NCI-H1417 (cell line): ENCODE results near the gene PRKN.

Source experiments
- DNase-seq, 3 experiments: peaks; one replicate each; lab custom pipeline; 2025; lab: John Stamatoyannopoulos, UW

PRKN gene

DNA sequence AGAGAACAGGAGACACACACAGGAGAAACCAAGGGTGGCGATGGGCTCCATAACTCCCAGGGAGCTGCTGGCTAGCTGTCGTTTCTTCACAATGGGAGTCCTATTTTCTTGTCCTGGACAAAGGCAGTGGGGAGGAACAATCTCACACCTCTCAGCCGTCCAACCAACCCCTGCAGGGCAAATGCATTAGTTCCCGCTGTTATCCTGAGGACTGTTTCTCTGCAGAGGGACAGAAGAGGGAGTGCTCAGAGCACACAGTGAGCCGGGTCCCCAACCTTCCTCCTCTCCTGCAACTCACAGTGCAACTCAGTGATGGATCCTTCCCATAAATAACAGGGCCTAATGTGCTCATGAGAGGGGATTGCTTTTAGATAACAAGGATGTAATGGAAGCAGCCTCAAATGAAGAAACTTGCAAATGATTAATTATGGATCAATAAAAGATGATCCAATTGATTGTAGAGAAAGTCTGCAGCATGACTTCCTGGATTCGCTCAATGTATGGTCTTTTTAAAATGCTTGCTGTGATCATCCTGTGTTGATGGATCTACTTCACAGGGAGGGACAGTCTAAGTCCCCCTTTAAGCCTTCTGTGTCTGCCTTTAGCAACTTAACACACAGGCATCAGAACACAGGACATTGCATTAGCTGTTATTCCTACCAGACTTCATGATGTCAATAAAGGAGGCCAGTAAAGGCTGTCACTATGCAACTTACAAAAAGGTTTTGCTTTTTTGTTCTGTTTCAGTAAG lies 1000.3 kb downstream of the PRKN start:
- DNase-seq, result peak in 2 of 3 experiments; percentile 13 to 57

DNA sequence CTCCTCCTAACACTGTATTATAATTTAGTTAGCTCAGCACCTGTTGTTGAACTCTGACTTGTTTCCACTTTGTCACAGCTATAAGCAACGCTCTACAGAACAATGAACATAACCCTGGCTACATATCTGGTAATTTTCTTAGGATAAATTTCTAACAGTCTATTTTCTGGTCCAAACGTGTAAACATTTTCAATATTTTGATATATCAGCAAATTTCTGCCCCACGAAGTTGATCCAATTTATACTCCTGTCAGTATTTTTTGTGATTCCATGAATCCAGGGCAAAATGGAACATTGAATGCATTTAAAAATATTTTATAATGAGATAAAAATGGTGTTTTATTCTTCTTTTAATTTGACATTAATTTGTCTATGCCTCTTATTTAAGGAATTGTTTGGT lies 1005.2 kb downstream of the PRKN start:
- DNase-seq, result no peak

DNA sequence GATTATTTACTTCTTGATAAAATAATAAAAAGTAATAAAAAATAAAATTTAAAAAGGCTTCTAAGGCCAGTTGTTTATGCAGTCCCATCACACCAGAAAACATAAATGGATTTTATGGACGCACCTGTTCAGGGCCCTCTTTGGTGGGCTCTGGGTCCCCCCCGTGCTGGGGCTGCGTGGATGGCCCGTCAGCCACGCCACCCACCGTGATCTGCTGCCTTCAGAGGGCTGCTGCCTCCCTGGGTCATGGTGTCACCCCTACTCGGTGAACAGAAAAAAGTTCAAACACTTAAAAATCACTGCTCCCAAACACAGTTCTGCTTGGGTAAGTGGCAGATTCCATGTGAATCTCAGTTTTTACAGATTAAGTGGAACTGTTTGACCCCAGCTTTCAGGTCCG lies 1006.1 kb downstream of the PRKN start:
- no peak for DNase-seq

DNA sequence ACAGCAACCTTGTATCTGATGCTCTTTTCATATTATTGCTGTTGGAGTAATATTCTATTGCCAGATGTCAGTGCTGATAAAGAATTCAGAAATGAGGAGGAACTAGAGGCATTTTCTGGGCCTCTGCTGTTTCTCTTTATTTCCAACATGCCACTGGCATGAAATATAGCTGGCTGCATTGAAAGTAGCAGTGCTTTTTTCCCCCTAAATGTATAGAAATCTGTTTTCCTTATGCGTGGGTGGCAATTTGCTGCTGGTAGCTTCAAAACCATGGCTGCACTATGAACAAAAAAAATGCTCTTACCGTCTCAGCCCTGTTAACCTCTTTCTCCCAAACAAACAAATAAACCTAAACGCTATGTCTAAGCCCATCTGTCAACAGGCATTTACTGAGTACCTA lies 1011.4 kb downstream of the PRKN start:
- DNase-seq, result peak in 1 of 3 experiments; percentile 32

DNA sequence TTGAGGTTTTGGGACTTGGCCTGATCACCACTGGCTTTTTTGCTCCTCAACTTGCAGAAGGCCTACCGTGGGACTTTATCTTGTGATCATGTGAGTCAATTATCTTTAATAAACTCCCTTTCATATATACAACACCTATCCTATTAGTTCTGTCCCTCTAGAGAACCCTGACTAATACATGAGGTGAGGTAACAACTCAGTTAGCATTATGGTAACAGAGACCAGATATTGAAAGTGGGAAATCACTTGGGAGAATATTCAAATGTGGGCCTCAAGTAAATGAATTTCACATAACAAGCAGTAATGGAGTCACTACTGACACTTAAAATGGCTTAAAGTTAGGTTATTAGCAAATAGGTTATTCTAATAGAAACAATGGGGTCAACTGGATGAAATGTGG lies 1015.6 kb downstream of the PRKN start:
- no peak for DNase-seq

DNA sequence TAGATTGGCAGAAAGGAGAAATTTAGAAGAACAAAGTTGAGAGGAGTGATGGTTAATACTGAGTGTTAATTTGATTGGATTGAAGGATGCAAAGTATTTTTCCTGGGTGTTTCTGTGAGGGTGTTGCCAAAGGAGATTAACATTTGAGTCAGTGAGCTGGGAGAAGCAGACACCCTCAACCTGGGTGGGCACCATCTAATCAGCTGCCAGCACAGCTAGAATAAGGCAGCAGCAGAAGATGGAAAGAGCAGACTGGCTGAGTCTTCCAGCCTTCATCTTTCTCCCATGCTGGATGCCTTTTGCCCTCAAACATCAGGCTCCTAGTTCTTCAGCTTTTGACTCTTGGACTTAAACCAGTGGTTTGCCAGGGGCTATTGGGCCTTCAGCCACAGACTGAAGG lies 1016.1 kb downstream of the PRKN start:
- DNase-seq, result no peak

DNA sequence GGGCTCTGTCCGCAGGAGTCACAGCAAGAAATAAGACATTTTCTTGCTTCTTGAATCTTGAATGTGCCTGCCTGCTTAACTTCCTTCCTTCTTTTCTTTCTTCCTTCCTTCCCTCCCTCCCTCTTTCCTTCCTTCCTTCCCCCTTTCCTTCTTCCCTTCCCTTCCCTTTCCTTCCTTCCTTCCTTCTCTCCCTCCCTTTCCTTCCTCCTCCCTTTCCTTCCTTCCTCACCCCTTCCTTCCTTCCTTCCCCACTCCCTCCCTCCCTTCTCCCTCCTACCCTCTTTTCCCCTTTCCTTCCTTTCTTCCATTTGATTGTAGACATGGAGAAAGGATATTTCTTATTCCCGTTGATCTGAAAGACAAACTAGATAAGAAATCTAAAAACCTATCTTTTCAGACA lies 1016.9 kb downstream of the PRKN start:
- DNase-seq, result no peak

DNA sequence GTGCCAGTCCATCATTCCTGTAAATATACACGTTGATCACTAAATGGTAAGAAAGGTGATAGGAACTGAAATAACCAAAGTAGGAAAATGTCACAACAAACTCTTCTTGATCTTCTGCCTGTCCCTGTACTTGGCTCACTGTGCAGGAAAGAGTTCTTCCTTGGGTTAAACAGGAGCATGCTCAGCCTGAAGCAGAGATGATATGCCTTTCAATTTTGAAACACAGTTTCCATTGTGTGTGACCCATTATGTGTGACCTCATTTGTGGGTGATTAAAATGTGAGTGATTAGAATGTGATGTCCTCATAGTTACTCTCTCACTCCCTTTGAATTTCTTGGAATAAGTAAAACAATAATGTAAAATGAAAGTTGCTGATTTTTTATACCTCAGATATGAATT lies 1026.5 kb downstream of the PRKN start:
- no peak for DNase-seq

DNA sequence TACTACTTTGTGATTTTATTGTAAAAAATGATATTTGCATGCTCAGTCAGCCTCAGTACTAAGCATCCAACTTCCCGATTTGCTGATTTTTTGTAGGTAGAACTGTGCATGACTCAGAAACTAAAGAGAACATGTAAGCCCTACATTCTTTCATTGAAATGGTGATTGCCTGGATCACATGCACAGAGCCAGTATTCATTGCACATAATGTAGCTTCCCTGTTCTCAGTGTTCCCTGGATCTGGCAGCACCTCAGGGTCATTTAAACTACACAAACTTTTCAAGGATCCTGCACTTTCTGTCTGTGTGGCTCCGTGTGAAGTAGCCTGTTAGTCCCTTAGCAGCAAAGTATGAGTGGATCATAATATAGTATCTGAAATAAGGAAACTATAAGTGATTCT lies 1030.8 kb downstream of the PRKN start:
- no peak for DNase-seq

DNA sequence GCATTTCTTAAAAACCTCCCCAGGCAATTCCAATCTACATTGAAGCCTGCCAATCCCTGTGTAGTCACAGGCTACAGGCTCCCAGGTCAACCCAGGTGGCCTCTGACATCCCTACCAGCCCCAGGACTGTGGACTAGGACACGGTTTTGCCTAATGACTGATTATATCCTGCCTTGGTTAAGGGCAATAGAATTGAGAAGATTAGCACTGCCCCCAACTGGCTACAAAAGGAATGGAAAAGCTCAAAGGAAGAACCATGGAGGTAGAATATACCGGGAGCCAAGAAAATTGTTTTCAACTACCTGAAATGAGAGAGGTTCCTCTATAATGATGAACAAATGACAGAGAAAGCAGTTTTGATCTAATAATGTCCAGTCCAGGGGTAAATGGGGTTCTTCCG lies 1032.6 kb downstream of the PRKN start:
- peak in 1 of 3 experiments; percentile 34 for DNase-seq

DNA sequence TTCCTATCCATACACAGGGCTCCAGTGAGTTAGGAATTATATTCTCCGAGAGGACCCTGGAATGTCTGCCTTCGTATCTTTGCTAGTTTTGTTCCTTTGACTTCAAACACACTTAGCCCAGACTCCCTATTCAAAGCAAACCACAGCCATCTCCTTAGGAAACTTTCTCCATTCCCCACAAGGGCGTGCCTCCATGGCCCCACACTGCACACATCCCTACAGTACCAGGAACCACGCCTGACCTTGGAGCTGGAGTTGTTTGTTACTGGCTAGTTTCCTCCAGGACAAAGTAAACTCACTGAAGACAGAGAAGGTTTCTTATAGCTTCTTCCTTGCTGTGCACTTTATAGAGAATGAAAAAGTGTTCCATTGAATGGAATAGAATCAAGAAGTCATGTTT lies 1040.9 kb downstream of the PRKN start:
- DNase-seq, result no peak

DNA sequence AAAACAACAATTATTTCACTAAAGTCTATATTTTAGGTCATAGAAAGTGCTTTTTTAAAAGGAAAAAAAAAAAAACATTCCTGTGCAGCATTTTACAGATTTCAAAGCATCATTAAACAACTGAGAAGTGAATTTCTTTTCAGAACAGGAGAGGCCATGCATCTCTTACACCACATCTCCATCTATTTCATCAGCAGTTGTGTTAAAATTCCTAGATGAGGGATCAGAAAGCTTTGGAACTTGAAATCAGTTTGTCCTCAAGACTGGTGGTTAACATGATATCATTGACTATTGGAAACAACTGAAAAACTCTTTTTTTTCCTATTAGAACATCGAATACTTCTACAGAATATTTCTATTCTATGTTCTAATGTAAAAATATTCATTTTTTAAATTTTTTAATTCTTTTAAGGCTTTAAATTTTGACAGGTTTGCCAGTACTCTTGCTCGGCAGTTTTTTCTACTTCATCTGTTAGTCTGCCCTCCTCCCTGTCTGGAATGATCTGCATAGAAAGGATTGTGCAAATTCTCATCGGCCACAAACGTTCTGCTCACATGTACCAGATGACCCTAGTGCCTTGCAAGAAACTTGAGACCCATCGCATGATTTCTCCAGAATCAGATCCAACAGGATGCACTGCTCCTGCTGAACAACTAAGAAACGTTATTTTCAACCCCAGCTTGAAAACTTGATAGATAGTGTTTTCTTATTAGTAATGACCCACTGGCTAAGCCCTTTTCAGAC lies 1042.7 kb downstream of the PRKN start:
- no peak for DNase-seq

DNA sequence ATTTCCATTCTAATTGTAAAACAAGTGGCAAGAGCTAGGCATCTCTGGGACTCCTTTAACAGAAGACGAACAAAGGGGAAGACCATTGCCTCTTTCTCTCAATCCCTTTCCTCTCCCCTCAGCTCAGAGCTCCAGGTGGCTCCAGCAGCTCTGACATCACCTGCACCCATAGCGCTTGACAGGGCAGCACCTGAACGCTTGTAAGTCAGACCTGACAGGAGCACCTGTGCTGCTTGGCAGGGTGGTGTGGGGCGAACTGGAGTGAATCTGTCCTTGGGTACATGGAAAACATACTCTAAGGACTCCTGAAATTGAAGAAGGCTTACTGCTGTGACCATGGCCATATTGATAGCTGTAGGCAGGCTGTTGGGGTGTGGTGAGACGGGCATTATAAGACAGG lies 1044.2 kb downstream of the PRKN start:
- DNase-seq, result no peak

DNA sequence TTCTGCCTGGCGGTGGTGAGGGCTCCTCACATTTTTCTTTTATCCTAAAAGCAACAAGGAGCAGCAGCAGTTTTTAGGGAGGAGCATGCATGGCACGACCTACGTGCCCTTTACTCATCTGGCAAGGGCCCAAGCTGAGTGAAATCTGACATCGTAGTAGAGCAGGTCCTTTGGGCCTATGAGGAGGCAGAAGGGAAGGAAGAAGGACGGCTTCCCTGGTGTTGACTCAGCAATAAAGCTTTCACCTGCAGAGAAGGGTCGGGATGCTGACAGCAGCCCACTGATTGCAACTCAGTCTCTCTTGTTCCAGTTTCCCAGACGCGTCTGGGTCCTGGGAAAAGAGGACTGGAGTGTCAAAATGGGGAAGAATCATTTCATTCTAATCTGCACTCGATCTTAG lies 1044.6 kb downstream of the PRKN start:
- DNase-seq, result peak in 1 of 3 experiments; percentile 14

DNA sequence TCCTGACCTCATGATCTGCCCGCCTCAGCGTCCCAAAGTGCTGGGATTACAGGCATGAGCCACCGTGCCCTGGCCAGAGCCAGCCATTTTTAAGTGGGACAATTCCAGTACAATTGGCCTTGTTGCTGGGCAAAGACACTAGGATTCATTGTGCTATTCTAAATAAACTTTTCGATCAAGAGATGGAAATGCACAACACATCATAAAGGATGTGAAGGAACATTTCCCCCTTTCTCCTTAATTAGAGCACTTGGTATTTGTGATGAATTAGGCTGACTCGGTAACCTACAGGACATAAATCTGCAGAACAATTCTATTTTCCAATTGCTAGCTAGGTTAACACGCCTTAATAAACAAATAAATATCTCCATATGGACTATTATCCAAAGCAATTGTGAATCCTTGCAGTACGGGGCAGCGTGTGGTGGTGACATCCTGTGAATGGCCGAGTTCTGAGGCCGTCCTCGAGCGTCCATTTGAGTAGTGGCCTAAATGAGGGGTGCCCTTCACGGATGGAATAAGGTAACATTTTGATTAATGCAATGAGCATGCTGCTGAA lies 1047.5 kb downstream of the PRKN start:
- no peak for DNase-seq

DNA sequence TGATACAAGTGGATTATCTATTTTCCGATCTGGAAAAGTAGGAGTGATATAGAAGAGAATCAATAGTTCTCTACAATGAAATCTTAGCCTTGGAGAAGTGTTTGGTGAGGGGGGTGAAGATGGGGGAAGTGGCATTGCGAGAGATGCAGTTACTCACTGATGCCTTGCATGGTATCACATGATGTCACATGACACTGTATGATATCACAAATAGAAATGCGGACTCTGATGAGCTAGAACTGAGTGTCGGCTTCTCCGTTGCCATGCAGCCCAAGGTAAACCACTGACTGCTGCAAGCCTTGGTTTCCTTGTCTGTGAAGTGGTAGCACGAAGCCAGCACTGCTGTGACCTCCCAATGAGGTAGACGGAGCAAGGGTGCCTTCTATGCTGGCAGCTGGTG lies 1050.4 kb downstream of the PRKN start:
- peak in 1 of 3 experiments; percentile 43 for DNase-seq

DNA sequence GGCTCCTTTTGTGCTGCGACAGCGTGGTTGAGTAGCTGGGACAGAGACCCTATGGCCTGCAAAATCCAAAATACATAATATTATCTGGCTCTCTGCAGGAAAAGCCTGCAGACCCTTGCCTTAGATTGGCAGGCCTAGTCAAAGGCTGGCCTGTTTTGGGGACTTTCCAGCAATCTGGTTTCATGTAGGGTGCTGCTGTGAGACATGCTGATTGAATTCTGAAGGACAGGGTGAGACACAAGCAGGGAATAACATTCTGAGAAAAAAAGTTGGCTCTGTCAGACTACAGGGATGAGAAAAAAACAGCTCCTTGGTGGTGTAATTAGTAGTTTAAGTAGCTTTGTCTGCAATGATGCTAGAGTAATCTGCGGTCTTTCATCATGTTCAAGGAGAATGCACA lies 1051.0 kb downstream of the PRKN start:
- peak in 2 of 3 experiments; percentile 19 to 66 for DNase-seq

DNA sequence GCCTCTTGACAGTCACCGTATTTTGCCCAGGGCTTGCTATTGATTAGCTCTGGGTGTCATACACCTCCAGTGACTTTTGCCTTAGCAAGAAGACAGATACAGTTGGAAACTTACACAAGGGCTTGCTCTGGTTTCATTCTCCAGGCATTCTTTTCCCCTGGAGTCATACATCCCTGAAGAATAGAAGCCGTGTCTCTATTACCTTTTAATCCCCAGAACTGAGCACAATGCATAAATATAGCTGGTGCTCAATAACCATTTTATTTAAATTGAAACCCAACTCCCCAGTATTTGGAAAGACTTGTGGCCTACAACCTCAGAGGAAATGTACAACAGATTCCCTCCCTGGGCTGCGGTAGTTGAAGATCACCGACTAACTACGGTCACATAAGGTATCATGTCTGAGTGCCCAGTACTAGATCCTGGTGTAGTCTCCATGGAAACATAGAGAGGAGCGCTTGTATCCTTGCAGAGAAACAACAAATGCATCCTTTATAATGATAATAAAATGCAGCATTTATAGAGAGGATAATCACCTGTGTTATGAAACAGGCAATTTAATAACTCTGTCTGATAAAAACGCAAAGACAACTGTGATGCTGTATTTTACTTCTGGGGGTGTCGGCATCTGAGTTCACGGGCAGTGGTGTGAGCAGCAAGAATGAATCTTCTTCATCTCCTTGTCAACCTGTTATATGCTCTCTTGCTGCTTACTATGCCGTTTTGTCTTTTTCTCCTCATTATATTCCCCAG lies 1052.5 kb downstream of the PRKN start:
- DNase-seq, result peak in 1 of 3 experiments; percentile 19

DNA sequence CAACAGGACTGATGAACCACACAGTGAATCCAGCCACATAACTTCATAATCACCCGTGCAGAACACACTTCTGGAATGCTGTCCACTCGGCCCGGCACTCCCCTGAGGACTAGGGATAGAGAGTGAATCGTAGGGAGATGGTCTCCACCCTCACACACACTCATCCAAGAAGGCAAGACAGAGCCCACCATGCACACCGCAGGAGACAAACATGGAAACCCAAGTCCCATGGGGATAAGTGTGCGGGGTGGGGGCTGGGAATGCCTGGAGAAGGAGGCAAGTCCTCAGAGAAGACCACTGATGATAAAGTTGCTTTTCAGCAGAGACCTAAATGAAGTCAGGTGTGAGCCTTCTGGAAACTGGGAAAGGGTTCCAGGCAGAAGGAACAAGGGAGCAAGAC lies 1054.5 kb downstream of the PRKN start:
- no peak for DNase-seq

DNA sequence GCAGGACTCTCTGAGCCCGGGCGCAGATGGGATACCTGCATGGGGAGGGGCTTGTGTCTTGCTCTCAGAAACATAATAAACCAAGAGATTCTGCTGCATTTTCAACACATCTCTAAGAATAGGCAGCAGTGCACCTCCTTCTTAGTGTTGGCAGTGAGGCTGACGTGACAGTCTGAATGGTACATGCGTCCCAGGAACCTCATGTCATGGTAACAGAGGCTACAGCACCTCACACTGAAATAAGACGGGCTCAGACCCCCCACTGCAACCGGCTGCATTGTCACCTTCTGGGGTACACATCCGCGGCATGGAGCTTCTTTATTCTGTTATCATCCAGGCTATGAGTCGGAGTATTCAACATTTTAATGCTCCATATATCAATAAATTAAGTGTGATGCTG lies 1056.4 kb downstream of the PRKN start:
- no peak for DNase-seq

DNA sequence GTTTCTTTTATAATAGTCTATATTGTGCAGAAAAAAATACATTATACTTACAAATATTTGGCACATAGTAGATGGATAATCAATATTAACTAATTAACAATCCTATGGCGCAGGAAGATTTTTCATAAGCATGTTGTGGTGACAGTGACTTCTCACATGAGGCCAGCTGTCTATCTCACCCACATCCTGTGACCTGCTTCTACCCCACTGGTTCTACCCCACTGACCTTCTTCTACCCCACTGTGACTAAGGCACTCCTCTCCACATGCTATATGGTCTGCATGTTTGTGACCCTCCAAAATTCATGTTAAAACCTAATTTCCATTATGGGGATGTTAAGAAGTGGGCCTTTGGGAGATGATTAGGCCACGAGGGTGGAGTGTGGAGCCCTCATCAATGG lies 1058.9 kb downstream of the PRKN start:
- DNase-seq, result no peak

DNA sequence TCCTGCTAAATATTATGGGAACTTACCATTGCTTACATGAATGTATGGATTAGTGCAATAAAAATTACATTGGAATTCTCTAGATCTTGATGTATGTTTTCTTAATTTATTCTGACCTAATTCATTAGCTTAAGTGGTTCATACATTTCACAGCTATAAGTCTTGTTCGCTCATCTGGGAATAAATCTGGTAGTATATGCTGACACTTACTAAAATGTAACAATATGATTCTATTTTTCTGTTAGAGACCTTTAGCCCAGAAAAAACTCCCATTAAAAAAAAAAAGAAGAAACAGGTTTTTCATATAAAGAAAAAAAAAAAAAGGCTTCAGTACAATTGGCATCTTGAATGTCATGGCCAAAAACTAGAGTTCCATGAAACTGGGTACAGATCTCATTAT lies 1059.6 kb downstream of the PRKN start:
- DNase-seq, result no peak

DNA sequence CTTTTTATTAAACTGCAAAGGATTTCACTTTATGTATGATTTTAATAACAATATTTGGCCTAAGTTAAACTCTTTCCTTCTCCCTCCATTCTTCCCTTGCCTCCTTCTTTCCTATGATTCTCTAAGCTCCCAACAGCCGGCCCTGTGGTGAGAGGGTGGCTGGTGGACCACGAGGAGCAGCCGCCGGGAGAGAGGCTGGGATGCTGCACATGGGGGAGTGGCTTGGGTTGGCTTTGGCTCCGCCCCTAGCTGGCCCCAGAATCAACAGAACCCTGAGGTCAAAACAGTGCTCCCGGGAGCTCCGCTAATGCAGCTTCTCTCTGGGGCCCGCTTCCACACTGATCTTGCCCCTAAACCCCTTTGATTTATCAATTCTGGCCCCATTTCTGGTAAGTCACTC lies 1063.9 kb downstream of the PRKN start:
- no peak for DNase-seq
